Mesodermal cell (in vitro differentiated cells): ENCODE measurements around the gene IL1RAPL1.

Experiments
- H3K27ac ChIP-seq: 2 replicates; pipeline ENCODE4 v1.7.0; 2013; ENCODE audit warnings: mild to moderate bottlenecking, low read depth, low read length, moderate library complexity; ENCODE audit not compliant: severe bottlenecking
- H3K36me3 ChIP-seq: 2 replicates; pipeline ENCODE4 v1.7.1; 2013; ENCODE audit warnings: mild to moderate bottlenecking, low read length, moderate library complexity; ENCODE audit not compliant: control insufficient read depth, insufficient read depth
- H3K4me1 ChIP-seq: one replicate; pipeline ENCODE4 v1.7.1; 2013; ENCODE audit warnings: mild to moderate bottlenecking, low read length; ENCODE audit not compliant: insufficient read depth, control insufficient read depth, poor library complexity, severe bottlenecking
- H3K4me3 ChIP-seq: 2 replicates; pipeline ENCODE4 v1.7.0; 2013; ENCODE audit warnings: low read length, control low read depth, mild to moderate bottlenecking; ENCODE audit not compliant: insufficient read depth, poor library complexity, severe bottlenecking; ENCODE audit errors: extremely low read depth
- H3K9me3 ChIP-seq: 2 replicates; pipeline ENCODE4 v1.7.1; 2013; ENCODE audit warnings: mild to moderate bottlenecking, low read length, moderate library complexity; ENCODE audit not compliant: control insufficient read depth
- WGBS, 2 experiments: methylation state at CpG; one replicate each; pipeline ENCODE4 v1.1.5; 2013; ENCODE audit warnings: missing lambda C conversion rate in 2 of 2; ENCODE audit not compliant: insufficient coverage in 2 of 2; 5-methylcytosine and 5-hydroxymethylcytosine counted together

IL1RAPL1 gene

DNA sequence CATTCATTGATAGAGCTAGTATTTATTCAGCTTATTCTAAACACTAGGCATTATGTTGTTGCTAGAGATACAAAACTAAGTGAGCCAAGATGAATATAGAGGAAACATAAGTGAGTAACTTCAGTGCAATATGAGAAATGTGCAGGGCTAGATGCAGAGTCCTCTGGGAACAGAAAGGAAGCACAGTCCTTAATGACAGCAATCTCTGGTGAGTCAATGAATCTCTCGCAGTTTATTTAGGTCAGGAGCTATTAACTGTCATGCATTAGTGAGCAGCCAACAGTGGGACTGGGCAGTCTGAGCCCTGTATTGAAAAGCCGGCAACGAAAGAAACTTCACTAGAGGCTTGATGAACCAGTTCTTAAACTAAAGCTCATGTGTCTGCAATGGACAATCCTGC lies 1030.0 kb downstream of the IL1RAPL1 start:
- no peaks in the 10 kb centered on the region for H3K9me3 ChIP-seq
- no peak overlapping the region for H3K4me3 ChIP-seq
- no peaks in the 10 kb centered on the region for H3K4me1 ChIP-seq
- WGBS, 2 experiments, result 88 to 89% methylated on average over 2 to 3 of the region's 3 CpGs
- H3K36me3 ChIP-seq, result no peaks in the 10 kb centered on the region
- H3K27ac ChIP-seq, result no peak overlapping the region

DNA sequence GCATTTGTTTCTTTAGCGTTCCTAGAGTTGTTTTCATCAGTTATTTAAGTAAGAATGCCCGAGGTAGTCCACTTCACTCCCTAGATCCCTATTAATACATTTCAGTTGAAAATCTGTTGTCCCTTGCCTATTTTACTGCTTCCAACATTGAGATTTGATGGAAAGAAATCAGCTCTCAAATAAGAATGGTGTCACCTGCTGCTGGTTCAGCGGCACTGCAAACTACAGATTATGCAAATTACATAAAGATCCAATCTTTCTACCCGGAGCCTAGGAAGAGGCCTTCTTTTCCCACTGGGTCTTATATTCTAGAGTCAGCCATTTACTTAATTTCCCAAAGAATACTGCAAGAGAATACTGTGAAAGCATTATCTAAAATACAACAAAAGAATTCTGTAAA lies 1030.5 kb downstream of the IL1RAPL1 start:
- no CpG with 5 or more reads among the region's 4 CpGs for WGBS, 2 experiments

GRCh38 chrX:29627833-29628232 lies 1040.6 kb downstream of the IL1RAPL1 start:
- no peaks in the 10 kb centered on the region for H3K36me3 ChIP-seq
- WGBS, 2 experiments, result no CpG with 5 or more reads among the region's 1 CpG
- no peaks in the 10 kb centered on the region for H3K9me3 ChIP-seq
- no peak overlapping the region for H3K4me3 ChIP-seq
- peaks cover 4% of the 10 kb centered on the region for H3K4me1 ChIP-seq
- no peak overlapping the region for H3K27ac ChIP-seq

More for the DNA sequence above, 1030.5 kb downstream of the IL1RAPL1 start:
- Histone ChIP-seq H3K4me3 (no peak overlapping the region), H3K9me3 (no peaks in the 10 kb centered on the region), H3K4me1 (no peaks in the 10 kb centered on the region), H3K27ac (no peak overlapping the region), H3K36me3 (no peaks in the 10 kb centered on the region)

GRCh38 chrX:29634516-29634915 lies 1047.3 kb downstream of the IL1RAPL1 start:
- no CpG with 5 or more reads among the region's 2 CpGs for whole genome bisulfite sequencing, 2 experiments

GRCh38 chrX:29636331-29636730 lies 1049.1 kb downstream of the IL1RAPL1 start:
- Histone ChIP-seq H3K4me1 (no peaks in the 10 kb centered on the region), H3K27ac (no peak overlapping the region), H3K9me3 (no peaks in the 10 kb centered on the region), H3K36me3 (no peaks in the 10 kb centered on the region), H3K4me3 (no peak overlapping the region)
- no CpG with 5 or more reads among the region's 3 CpGs for WGBS, 2 experiments

More at GRCh38 chrX:29634516-29634915, 1047.3 kb downstream of the IL1RAPL1 start:
- Histone ChIP-seq H3K4me1 (no peaks in the 10 kb centered on the region), H3K9me3 (no peaks in the 10 kb centered on the region), H3K4me3 (no peak overlapping the region), H3K36me3 (no peaks in the 10 kb centered on the region), H3K27ac (no peak overlapping the region)

- no CpG with 5 or more reads among the region's 2 CpGs for WGBS, 2 experiments
- H3K27ac ChIP-seq, result no peak overlapping the region
These were observed 1052.9 kb downstream of the IL1RAPL1 start for GRCh38 chrX:29640106-29640505.

DNA sequence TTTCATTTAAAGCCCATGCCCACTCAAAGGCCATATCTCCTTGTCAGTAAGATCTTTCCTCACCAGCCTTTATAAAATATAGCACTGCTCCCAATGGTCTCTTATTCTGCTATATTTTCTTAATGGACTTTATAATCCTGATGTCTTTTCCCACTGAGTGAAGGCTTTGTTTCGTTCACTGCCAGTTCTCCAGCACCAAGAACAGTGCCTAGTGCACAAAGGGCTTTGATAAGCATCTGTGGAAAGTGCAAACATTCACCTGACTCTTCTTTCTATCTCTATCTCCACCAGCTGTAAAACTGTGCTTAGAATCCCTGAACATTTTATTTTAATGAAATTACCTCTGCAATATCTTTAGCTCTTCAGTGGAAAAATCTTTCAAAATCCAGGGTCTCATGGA lies 1054.2 kb downstream of the IL1RAPL1 start:
- H3K36me3 ChIP-seq, result no peaks in the 10 kb centered on the region
- H3K4me3 ChIP-seq, result no peak overlapping the region

More at GRCh38 chrX:29640106-29640505, 1052.9 kb downstream of the IL1RAPL1 start:
- Histone ChIP-seq H3K36me3 (no peaks in the 10 kb centered on the region), H3K4me1 (no peaks in the 10 kb centered on the region), H3K4me3 (no peak overlapping the region), H3K9me3 (no peaks in the 10 kb centered on the region)

DNA sequence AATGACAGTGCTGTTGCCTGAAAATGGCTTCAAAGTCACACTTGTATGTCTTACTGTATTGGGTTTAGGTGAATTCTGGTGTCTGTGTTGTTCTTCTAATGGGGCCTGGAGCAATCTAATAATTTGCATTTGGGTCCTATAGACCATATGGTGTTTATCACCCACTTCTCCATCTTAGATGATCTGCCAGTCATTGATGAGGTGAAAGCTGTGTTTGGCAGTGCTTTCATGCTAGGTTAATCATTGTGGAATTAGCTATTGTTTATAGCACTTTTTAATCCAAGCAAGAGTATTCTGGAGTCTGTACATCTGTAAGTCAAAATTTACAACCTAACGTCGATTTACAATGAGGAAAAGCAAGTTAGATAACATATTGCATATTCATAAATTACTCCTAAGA lies 1055.9 kb downstream of the IL1RAPL1 start:
- Histone ChIP-seq H3K27ac (no peak overlapping the region), H3K4me1 (no peaks in the 10 kb centered on the region), H3K9me3 (no peaks in the 10 kb centered on the region), H3K4me3 (no peak overlapping the region), H3K36me3 (no peaks in the 10 kb centered on the region)
- no CpG with 5 or more reads among the region's 2 CpGs for WGBS, 2 experiments

More for the DNA sequence above, 1054.2 kb downstream of the IL1RAPL1 start:
- H3K27ac ChIP-seq, result no peak overlapping the region
- WGBS, 2 experiments, result no CpG with 5 or more reads among the region's 1 CpG
- H3K4me1 ChIP-seq, result no peaks in the 10 kb centered on the region
- no peaks in the 10 kb centered on the region for H3K9me3 ChIP-seq

- no peaks in the 10 kb centered on the region for H3K9me3 ChIP-seq
- no peak overlapping the region for H3K4me3 ChIP-seq
- H3K4me1 ChIP-seq, result no peaks in the 10 kb centered on the region
- H3K36me3 ChIP-seq, result no peaks in the 10 kb centered on the region
- no peak overlapping the region for H3K27ac ChIP-seq
- no CpG with 5 or more reads among the region's 1 CpG for WGBS, 2 experiments
These were observed 1060.9 kb downstream of the IL1RAPL1 start for GRCh38 chrX:29648161-29648560.

DNA sequence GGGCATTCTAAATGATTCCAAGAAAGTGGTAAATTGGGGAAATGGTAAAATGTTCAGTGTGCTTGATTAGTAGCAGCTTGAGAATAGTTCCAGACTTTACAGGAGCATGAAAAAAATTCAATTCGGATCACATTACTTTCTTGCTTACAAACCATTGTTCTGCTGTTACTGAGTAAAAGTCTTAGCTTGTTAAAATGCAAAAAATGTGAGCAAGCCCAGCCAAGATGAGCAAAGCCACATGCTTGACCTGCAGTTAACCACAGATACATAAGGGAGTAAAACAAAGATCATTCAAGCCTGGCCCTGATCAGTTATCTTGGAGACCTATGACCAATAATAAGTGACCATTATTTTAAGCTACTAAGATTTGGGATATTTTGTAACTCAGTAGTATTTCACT lies 1065.2 kb downstream of the IL1RAPL1 start:
- no CpG with 5 or more reads among the region's 1 CpG for WGBS, 2 experiments
- no peaks in the 10 kb centered on the region for H3K36me3 ChIP-seq
- H3K27ac ChIP-seq, result no peak overlapping the region
- no peaks in the 10 kb centered on the region for H3K9me3 ChIP-seq
- H3K4me1 ChIP-seq, result no peaks in the 10 kb centered on the region
- no peak overlapping the region for H3K4me3 ChIP-seq

- Histone ChIP-seq H3K36me3 (no peaks in the 10 kb centered on the region), H3K9me3 (no peaks in the 10 kb centered on the region), H3K4me3 (no peak overlapping the region), H3K27ac (no peak overlapping the region), H3K4me1 (no peaks in the 10 kb centered on the region)
These were observed 1066.5 kb downstream of the IL1RAPL1 start for GRCh38 chrX:29653721-29654120.
